Heart right ventricle (tissue), 16 donors: Measurements from ENCODE around the gene NLRC5. TPM values are rescaled to one million over a fixed set of nuclear protein-coding genes. Genes with fewer than 3 reads are reported as not detected.
A peak's percentile ranks its signal among the peaks of the same experiment; 100 is the strongest.

Experiments
- ATAC-seq, 8 donors: fragments of 200-7000 bp; cut with Tn5 transposase; one replicate each; pipeline ENCODE4 v1.9.1; 2020; ENCODE audit warnings: mild to moderate bottlenecking in 8 of 8, moderate library complexity in 8 of 8, moderate number of reproducible peaks in 1 of 8
- DNase-seq, 2 donors: peaks; one replicate each; pipeline ENCODE4 v3.0.0-alpha.2; 2020
- H3K27ac ChIP-seq, 10 donors: fragments of 200-600 bp; sonication (generic) in 2 of 10; one replicate each; pipeline versions ENCODE4 v1.5.0 to v1.8.0; 2020 to 2022; ENCODE audit warnings: mild to moderate bottlenecking in 3 of 10
- H3K27me3 ChIP-seq, 7 donors: fragments of 200-600 bp; one replicate each; pipeline ENCODE4 v1.8.0; 2021 to 2022; ENCODE audit warnings: mild to moderate bottlenecking in 2 of 7
- H3K36me3 ChIP-seq, 9 donors: fragments of 200-600 bp; sonication (generic) in 1 of 9; one replicate each; pipeline versions ENCODE4 v1.5.0 to v1.8.0; 2020 to 2022; ENCODE audit warnings: mild to moderate bottlenecking in 2 of 9
- H3K4me1 ChIP-seq, 9 donors: fragments of 200-600 bp; sonication (generic) in 1 of 9; one replicate each; pipeline versions ENCODE4 v1.5.0 to v1.8.0; 2020 to 2022; ENCODE audit warnings: mild to moderate bottlenecking in 4 of 9
- H3K4me3 ChIP-seq, 10 donors: fragments of 200-600 bp; sonication (generic) in 2 of 10; one replicate each; pipeline versions ENCODE4 v1.5.0 to v1.8.0; 2020 to 2022; ENCODE audit warnings: mild to moderate bottlenecking in 7 of 10, moderate library complexity in 2 of 10
- H3K9me3 ChIP-seq, 11 donors: fragments of 200-600 bp in 10 of 11; sonication (generic) in 2 of 11; one replicate each; pipeline versions ENCODE4 v1.5.0 to v1.8.0; 2013 to 2022; ENCODE audit warnings: mild to moderate bottlenecking in 2 of 11, control low read depth in 1 of 11, moderate library complexity in 1 of 11
- WGBS, 2 donors: extraction: QIAGEN DNeasy Blood & Tissue Kit; methylation state at CpG; one replicate each; pipeline ENCODE4 v1.1.7; 2013; ENCODE audit warnings: inconsistent platforms in 1 of 2; 5-methylcytosine and 5-hydroxymethylcytosine counted together
- intact Hi-C, 10 donors: fragments of 100-400 bp; cut with DNase I; formaldehyde crosslinking; loops; one replicate each; pipeline versions ENCODE4 v1.11.1 to v1.14.2; 2022
- polyA plus RNA-seq, 2 donors: library from polyadenylated mRNA; stranded (reverse); fragments of 200-250 nt; gene quantifications; one replicate each; pipeline ENCODE4 v1.2.3, GENCODE V29; 2013
- total RNA-seq, 10 donors: library from RNA; stranded (reverse); fragmentation: NEBNext Ultra II Directional in 3 of 10; extraction: Animal tissue kit (Norgen Biotek cat#: 25700) in 3 of 10; gene quantifications; one replicate each; pipeline versions ENCODE4 v1.2.1 to v1.2.4, GENCODE V29; 2021 to 2023
- TF ChIP-seq, protein P1 (sequence below), 9 donors: fragments of 200-600 bp; sonication (generic) in 2 of 9; IDR thresholded peaks; one replicate each; pipeline versions ENCODE4 v1.5.0 to v1.8.0; 2021 to 2022; ENCODE audit warnings: antibody characterized with exemption in 9 of 9, mild to moderate bottlenecking in 5 of 9, moderate library complexity in 1 of 9
- donor health status: Arrhythmogenic right ventricular cardiomyopathy.
- donor health status: ischemic (EF 13 %, LVEDD 7.1; RV severe dilation, severe dysfunction).
- donor health status: healthy with polysubstance abuse.
- donor health status: DM: no; HTN: yes; CAD: no.
- donor health status: DM: no; HTN: no; CAD: no.
- donor health status: ischemic (EF 25% LVEDD 6.9; RV normal size, moderate dysfunction).
- donor health status: ischemic (EF 25% LVEDD 5.7; RV mildly dilated, moderate dysfunction).
- donor health status: healthy.
- donor health status: DM: yes; HTN: yes; CAD: no.
- donor health status: Ischemic cardiomyopathy.
- donor health status: ischemic (EF 35%, LVEDD 5.7; RV mildly dilated, moderate dysfunction).
- donor health status: nonischemic (EF 11% LVEDD 7.7; RV severe dilation, severe dysfunction).
- donor health status: DM: yes; HTN: yes; CAD: no.
- donor health status: PGD.
- donor health status: ischemic (EF 29% LVEDD 5.4; RV normal size, mild dysfunction).
- donor health status: nonischemic (EF 23%, LVEDD 6.1; RV moderate dilation, normal function).

NLRC5 gene
- total and polyA plus RNA-seq, 12 donors = 6.2 to 49.6 (median 13.5) TPM

GRCh38 chr16:56950455-56950854 is 38.9 kb upstream of the NLRC5 start:
- WGBS, 2 donors = 87 to 92% methylated on average over 7 of the region's 7 CpGs
- TF ChIP-seq, protein P1, sequence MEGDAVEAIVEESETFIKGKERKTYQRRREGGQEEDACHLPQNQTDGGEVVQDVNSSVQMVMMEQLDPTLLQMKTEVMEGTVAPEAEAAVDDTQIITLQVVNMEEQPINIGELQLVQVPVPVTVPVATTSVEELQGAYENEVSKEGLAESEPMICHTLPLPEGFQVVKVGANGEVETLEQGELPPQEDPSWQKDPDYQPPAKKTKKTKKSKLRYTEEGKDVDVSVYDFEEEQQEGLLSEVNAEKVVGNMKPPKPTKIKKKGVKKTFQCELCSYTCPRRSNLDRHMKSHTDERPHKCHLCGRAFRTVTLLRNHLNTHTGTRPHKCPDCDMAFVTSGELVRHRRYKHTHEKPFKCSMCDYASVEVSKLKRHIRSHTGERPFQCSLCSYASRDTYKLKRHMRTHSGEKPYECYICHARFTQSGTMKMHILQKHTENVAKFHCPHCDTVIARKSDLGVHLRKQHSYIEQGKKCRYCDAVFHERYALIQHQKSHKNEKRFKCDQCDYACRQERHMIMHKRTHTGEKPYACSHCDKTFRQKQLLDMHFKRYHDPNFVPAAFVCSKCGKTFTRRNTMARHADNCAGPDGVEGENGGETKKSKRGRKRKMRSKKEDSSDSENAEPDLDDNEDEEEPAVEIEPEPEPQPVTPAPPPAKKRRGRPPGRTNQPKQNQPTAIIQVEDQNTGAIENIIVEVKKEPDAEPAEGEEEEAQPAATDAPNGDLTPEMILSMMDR (IDR thresholded peaks at IDR 0.05) = no peak
- Histone ChIP-seq H3K27ac (no peak overlapping the region), H3K36me3 (peaks cover 0 to 33% (median 10%) of the 10 kb centered on the region in 9 donors), H3K27me3 (no peaks in the 10 kb centered on the region), H3K4me1 (peaks cover 0 to 11% (median 1%) of the 10 kb centered on the region in 9 donors), H3K9me3 (no peaks in the 10 kb centered on the region), H3K4me3 (no peak overlapping the region)
- no peak for ATAC-seq
- intact Hi-C loops = loop anchor here in 8 of 10 donors (2.0 to 5.0 kb wide), 2 partner anchors 83 to 84 kb away; partner anchors contain the start of gene SLC12A3 (in 6 of the 8)
- no peak for DNase-seq

GRCh38 chr16:56950881-56951771 is 38.2 kb upstream of the NLRC5 start:
- ATAC-seq (peak; percentile 59 to 76 (median 69)), DNase-seq (peak; percentile 26 to 44)
- 65 to 67% methylated on average over 15 of the region's 15 CpGs for WGBS, 2 donors
- TF ChIP-seq, protein P1 (IDR thresholded peaks at IDR 0.05) = peak; percentile 22 to 70 (median 63)
- Histone ChIP-seq H3K27me3 (no peaks in the 10 kb centered on the region), H3K9me3 (no peaks in the 10 kb centered on the region), H3K27ac (peak overlapping the region in 1 of 10 donors; percentile 7), H3K4me1 (peaks cover 0 to 7% (median 0%) of the 10 kb centered on the region in 9 donors), H3K36me3 (peaks cover 0 to 28% (median 6%) of the 10 kb centered on the region in 9 donors), H3K4me3 (no peak overlapping the region)
- intact Hi-C loops = loop anchor here in 9 of 10 donors (1.0 to 5.0 kb wide), 3 partner anchors 84 kb away; partner anchors contain the start of gene SLC12A3 (in 6 of the 9)

GRCh38 chr16:56953006-56953405 is 36.4 kb upstream of the NLRC5 start:
- intact Hi-C loops = loop anchor here in 6 of 10 donors (5.0 kb wide), 1 partner anchor 86 kb away; the partner anchor contains the start of gene SLC12A3 (in 6 of the 6)
- Histone ChIP-seq H3K9me3 (no peaks in the 10 kb centered on the region), H3K36me3 (peaks cover 0 to 13% (median 0%) of the 10 kb centered on the region in 9 donors), H3K27me3 (no peaks in the 10 kb centered on the region), H3K27ac (no peak overlapping the region), H3K4me1 (peaks cover 0 to 6% (median 0%) of the 10 kb centered on the region in 9 donors), H3K4me3 (no peak overlapping the region)
- TF ChIP-seq, protein P1 (IDR thresholded peaks at IDR 0.05) = no peak
- WGBS, 2 donors = 73 to 81% methylated on average over 6 of the region's 6 CpGs
- no peak for DNase-seq
- ATAC-seq = no peak

DNA sequence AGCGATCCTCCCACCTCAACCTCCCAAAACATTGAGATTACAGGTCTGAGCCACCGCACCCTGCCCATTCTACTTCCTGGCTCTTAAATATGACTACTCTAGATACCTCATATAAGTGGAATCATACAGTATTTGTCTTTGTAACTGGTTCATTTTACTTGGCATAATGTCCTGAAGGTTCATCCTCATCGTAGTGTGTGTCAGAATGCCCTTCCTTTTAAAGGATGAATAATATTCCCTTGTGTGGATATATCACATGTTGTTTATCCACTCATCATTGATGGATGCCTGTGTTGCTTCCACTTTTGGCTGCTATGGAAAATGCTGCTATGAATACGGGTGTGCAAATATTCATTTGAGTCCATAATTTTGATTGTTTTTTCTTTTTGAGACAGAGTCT is 33.3 kb upstream of the NLRC5 start:
- intact Hi-C loops = no loop called here
- peaks cover 2 to 23% (median 9%) of the 10 kb centered on the region in 9 donors for H3K4me1 ChIP-seq
- H3K36me3 ChIP-seq = no peaks in the 10 kb centered on the region
- H3K4me3 ChIP-seq = no peak overlapping the region
- H3K27ac ChIP-seq = no peak overlapping the region
- ATAC-seq = no peak
- no peaks in the 10 kb centered on the region for H3K27me3 ChIP-seq
- DNase-seq = no peak
- H3K9me3 ChIP-seq = no peaks in the 10 kb centered on the region
- TF ChIP-seq, protein P1 (IDR thresholded peaks at IDR 0.05) = no peak
- 89 to 91% methylated on average over 4 of the region's 4 CpGs for WGBS, 2 donors
